ENCODE results near the gene FBN2.

FBN2 gene

DNA sequence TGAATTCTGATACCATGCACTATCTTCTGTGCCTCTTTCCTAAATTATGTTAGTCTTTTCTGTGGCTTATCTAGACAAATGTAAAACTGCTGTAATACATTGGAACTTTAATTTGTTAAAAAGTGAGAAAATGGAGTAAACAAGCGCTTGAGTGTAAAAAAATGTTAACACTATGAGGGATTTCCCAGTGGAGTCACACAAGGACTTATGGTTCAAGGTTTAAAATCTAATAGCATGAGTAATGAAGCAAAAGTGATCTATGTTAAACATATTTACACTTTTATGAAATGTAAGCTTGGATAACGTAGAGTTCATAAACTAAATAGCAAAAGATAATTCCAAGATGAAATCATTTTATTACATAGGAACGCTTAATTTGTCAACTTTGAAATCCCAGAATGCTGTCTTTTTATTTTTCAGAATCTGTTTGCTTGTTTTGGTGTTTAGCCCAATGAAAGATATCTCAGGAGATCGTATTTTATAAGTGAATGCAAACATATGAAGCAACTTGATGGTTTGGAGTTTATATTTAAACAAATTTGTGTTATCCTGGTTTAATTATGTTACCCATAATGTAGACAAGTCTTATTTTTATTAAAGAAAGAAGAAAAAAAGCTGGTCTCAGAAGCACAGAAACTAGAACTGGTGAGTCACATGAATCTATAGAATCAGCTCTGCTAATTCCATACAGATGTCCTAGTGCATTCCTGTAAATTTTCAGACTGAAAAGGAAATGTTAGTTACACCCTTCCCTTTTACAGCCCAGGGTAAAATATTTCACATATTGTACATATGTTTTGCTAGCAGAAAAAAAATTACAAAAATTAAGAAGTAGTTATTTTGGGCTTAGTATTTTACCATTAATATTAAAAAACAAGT is 34.2 kb upstream of the FBN2 start:
- WGBS (ENCODE audit: insufficient coverage) = 90% methylated on average over 1 of the region's 4 CpGs
- Histone ChIP-seq H3K36me3 (ENCODE audit: control insufficient read depth in 4 of 4, insufficient read depth in 4 of 4, low read length in 3 of 4) (no peaks in the 10 kb centered on the region), H3K9me3 (ENCODE audit: control extremely low read depth in 1 of 5, control insufficient read depth in 4 of 5, insufficient read depth in 2 of 5, low read depth in 1 of 5, low read length in 4 of 5) (no peaks in the 10 kb centered on the region), H3K27ac (ENCODE audit: insufficient read depth in 1 of 2, low read depth in 1 of 2, low read length in 2 of 2, poor library complexity in 1 of 2, severe bottlenecking in 2 of 2) (no peak overlapping the region), H3K27me3 (replicated peaks in 2 of 5; ENCODE audit: control insufficient read depth in 4 of 5, insufficient read depth in 5 of 5, low read length in 4 of 5) (no peaks in the 10 kb centered on the region), H3K4me1 (ENCODE audit: control extremely low read depth in 1 of 4, control insufficient read depth in 4 of 4, insufficient read depth in 4 of 4, low read length in 3 of 4) (no peaks in the 10 kb centered on the region), H3K4me3 (ENCODE audit: control insufficient read depth in 1 of 7, extremely low read depth in 1 of 7, insufficient read depth in 4 of 7, low read depth in 2 of 7, low read length in 6 of 7) (no peak overlapping the region)
- CTCF ChIA-PET = no interaction called here
- DNase-seq = no peak
- POLR2A ChIA-PET = no interaction called here

- WGBS (ENCODE audit: insufficient coverage) = 90% methylated on average over 1 of the region's 2 CpGs
- CTCF ChIA-PET = no interaction called here
- no peak overlapping the region for H3K4me3 ChIP-seq (ENCODE audit: control insufficient read depth in 1 of 7, extremely low read depth in 1 of 7, insufficient read depth in 4 of 7, low read depth in 2 of 7, low read length in 6 of 7)
These were observed 28.1 kb upstream of the FBN2 start for GRCh38 chr5:128566178-128566577.

DNA sequence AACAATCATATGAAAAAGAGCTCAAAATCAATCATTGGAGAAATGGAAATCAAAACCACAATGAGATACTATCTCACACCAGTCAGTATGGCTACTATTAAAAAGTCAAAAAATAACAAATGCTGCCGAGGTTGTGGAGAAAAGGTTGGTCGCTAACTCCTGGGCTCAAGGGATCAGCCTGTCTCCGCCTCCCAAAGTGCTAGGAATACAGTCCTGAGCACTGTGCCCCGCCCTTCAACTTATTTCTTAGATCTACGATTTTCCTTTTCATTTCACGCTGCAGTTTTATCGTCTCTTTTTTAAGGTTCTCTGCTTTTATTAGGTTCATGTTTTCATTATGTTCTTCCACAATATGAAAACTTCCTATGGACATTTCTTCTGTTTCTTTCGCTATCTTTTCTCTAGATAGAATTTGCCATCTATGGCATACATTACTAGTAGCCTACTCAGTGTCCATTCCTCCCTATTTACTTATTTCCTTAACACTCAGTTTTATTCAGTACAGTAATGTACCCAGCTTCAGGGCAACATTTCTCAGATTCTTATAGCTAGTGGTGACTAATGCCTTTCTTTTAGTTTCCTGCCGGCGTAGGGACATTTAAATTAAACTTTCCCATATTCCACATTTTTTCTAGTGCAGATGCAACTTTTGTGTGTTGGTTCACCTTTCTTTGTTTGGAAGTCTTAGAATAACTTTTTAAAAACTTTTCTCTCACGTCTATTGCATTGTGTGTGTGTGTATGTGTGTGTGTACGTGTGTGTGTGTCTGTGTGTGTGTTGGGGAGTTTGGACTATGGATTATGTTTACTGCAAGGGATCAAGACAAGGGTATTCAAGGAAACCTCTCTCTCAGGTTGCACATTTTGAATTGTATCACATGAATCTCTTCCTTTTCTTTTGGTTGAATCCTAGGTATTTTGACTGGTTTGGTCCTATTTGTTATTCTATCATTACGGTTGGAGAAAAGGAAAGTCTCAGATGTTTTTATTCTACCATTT is 21.6 kb upstream of the FBN2 start:
- peaks cover 0 to 1% (median 0%) of the 10 kb centered on the region in 5 experiments for H3K9me3 ChIP-seq (ENCODE audit: control extremely low read depth in 1 of 5, control insufficient read depth in 4 of 5, insufficient read depth in 2 of 5, low read depth in 1 of 5, low read length in 4 of 5)
- CTCF ChIA-PET = no interaction called here
- H3K4me1 ChIP-seq (ENCODE audit: control extremely low read depth in 1 of 4, control insufficient read depth in 4 of 4, insufficient read depth in 4 of 4, low read length in 3 of 4) = no peaks in the 10 kb centered on the region
- POLR2A ChIA-PET = no interaction called here
- DNase-seq = no peak
- H3K27me3 ChIP-seq (replicated peaks in 2 of 5; ENCODE audit: control insufficient read depth in 4 of 5, insufficient read depth in 5 of 5, low read length in 4 of 5) = no peaks in the 10 kb centered on the region
- H3K27ac ChIP-seq (ENCODE audit: insufficient read depth in 1 of 2, low read depth in 1 of 2, low read length in 2 of 2, poor library complexity in 1 of 2, severe bottlenecking in 2 of 2) = no peak overlapping the region
- no peaks in the 10 kb centered on the region for H3K36me3 ChIP-seq (ENCODE audit: control insufficient read depth in 4 of 4, insufficient read depth in 4 of 4, low read length in 3 of 4)
- 97% methylated on average over 4 of the region's 13 CpGs for whole genome bisulfite sequencing (ENCODE audit: insufficient coverage)
- no peak overlapping the region for H3K4me3 ChIP-seq (ENCODE audit: control insufficient read depth in 1 of 7, extremely low read depth in 1 of 7, insufficient read depth in 4 of 7, low read depth in 2 of 7, low read length in 6 of 7)

More at GRCh38 chr5:128566178-128566577, 28.1 kb upstream of the FBN2 start:
- Histone ChIP-seq H3K4me1 (ENCODE audit: control extremely low read depth in 1 of 4, control insufficient read depth in 4 of 4, insufficient read depth in 4 of 4, low read length in 3 of 4) (no peaks in the 10 kb centered on the region), H3K27me3 (replicated peaks in 2 of 5; ENCODE audit: control insufficient read depth in 4 of 5, insufficient read depth in 5 of 5, low read length in 4 of 5) (no peaks in the 10 kb centered on the region), H3K36me3 (ENCODE audit: control insufficient read depth in 4 of 4, insufficient read depth in 4 of 4, low read length in 3 of 4) (no peaks in the 10 kb centered on the region), H3K27ac (ENCODE audit: insufficient read depth in 1 of 2, low read depth in 1 of 2, low read length in 2 of 2, poor library complexity in 1 of 2, severe bottlenecking in 2 of 2) (no peak overlapping the region), H3K9me3 (ENCODE audit: control extremely low read depth in 1 of 5, control insufficient read depth in 4 of 5, insufficient read depth in 2 of 5, low read depth in 1 of 5, low read length in 4 of 5) (no peaks in the 10 kb centered on the region)
- POLR2A ChIA-PET = no interaction called here
- DNase-seq = no peak

GRCh38 chr5:128553747-128554146 is 15.7 kb upstream of the FBN2 start:
- Histone ChIP-seq H3K4me3 (ENCODE audit: control insufficient read depth in 1 of 7, extremely low read depth in 1 of 7, insufficient read depth in 4 of 7, low read depth in 2 of 7, low read length in 6 of 7) (no peak overlapping the region), H3K36me3 (ENCODE audit: control insufficient read depth in 4 of 4, insufficient read depth in 4 of 4, low read length in 3 of 4) (no peaks in the 10 kb centered on the region), H3K27me3 (replicated peaks in 2 of 5; ENCODE audit: control insufficient read depth in 4 of 5, insufficient read depth in 5 of 5, low read length in 4 of 5) (no peaks in the 10 kb centered on the region), H3K4me1 (ENCODE audit: control extremely low read depth in 1 of 4, control insufficient read depth in 4 of 4, insufficient read depth in 4 of 4, low read length in 3 of 4) (no peaks in the 10 kb centered on the region), H3K27ac (ENCODE audit: insufficient read depth in 1 of 2, low read depth in 1 of 2, low read length in 2 of 2, poor library complexity in 1 of 2, severe bottlenecking in 2 of 2) (no peak overlapping the region), H3K9me3 (ENCODE audit: control extremely low read depth in 1 of 5, control insufficient read depth in 4 of 5, insufficient read depth in 2 of 5, low read depth in 1 of 5, low read length in 4 of 5) (peaks cover 0 to 14% (median 3%) of the 10 kb centered on the region in 5 experiments)
- ChIA-PET CTCF (no interaction called here), POLR2A (no interaction called here)
- no peak for DNase-seq

GRCh38 chr5:128551476-128551875 is 13.4 kb upstream of the FBN2 start:
- Histone ChIP-seq H3K4me3 (ENCODE audit: control insufficient read depth in 1 of 7, extremely low read depth in 1 of 7, insufficient read depth in 4 of 7, low read depth in 2 of 7, low read length in 6 of 7) (no peak overlapping the region), H3K27ac (ENCODE audit: insufficient read depth in 1 of 2, low read depth in 1 of 2, low read length in 2 of 2, poor library complexity in 1 of 2, severe bottlenecking in 2 of 2) (no peak overlapping the region), H3K36me3 (ENCODE audit: control insufficient read depth in 4 of 4, insufficient read depth in 4 of 4, low read length in 3 of 4) (no peaks in the 10 kb centered on the region), H3K4me1 (ENCODE audit: control extremely low read depth in 1 of 4, control insufficient read depth in 4 of 4, insufficient read depth in 4 of 4, low read length in 3 of 4) (no peaks in the 10 kb centered on the region), H3K27me3 (replicated peaks in 2 of 5; ENCODE audit: control insufficient read depth in 4 of 5, insufficient read depth in 5 of 5, low read length in 4 of 5) (no peaks in the 10 kb centered on the region), H3K9me3 (ENCODE audit: control extremely low read depth in 1 of 5, control insufficient read depth in 4 of 5, insufficient read depth in 2 of 5, low read depth in 1 of 5, low read length in 4 of 5) (peaks cover 0 to 14% (median 3%) of the 10 kb centered on the region in 5 experiments)
- no peak for DNase-seq
- WGBS (ENCODE audit: insufficient coverage) = no CpG with 5 or more reads among the region's 1 CpG
- ChIA-PET POLR2A (no interaction called here), CTCF (interaction anchor here (0.7 kb wide), 1 partner anchor 1219 kb away, joined by 3 read pairs; no protein-coding TSS in a partner anchor)

GRCh38 chr5:128549496-128549895 is 11.5 kb upstream of the FBN2 start:
- Histone ChIP-seq H3K36me3 (ENCODE audit: control insufficient read depth in 4 of 4, insufficient read depth in 4 of 4, low read length in 3 of 4) (no peaks in the 10 kb centered on the region), H3K4me1 (ENCODE audit: control extremely low read depth in 1 of 4, control insufficient read depth in 4 of 4, insufficient read depth in 4 of 4, low read length in 3 of 4) (no peaks in the 10 kb centered on the region), H3K4me3 (ENCODE audit: control insufficient read depth in 1 of 7, extremely low read depth in 1 of 7, insufficient read depth in 4 of 7, low read depth in 2 of 7, low read length in 6 of 7) (no peak overlapping the region), H3K27me3 (replicated peaks in 2 of 5; ENCODE audit: control insufficient read depth in 4 of 5, insufficient read depth in 5 of 5, low read length in 4 of 5) (no peaks in the 10 kb centered on the region), H3K9me3 (ENCODE audit: control extremely low read depth in 1 of 5, control insufficient read depth in 4 of 5, insufficient read depth in 2 of 5, low read depth in 1 of 5, low read length in 4 of 5) (peaks cover 0 to 17% (median 3%) of the 10 kb centered on the region in 5 experiments), H3K27ac (ENCODE audit: insufficient read depth in 1 of 2, low read depth in 1 of 2, low read length in 2 of 2, poor library complexity in 1 of 2, severe bottlenecking in 2 of 2) (no peak overlapping the region)
- ChIA-PET CTCF (no interaction called here), POLR2A (no interaction called here)
- no peak for DNase-seq
